Effector CD4-positive, alpha-beta T cell (primary cell): ENCODE results near the gene ZDHHC14.
"Not testable (repeated sequence)": the region's sequence is repeated elsewhere in the genome, so short reads cannot be mapped to it uniquely, and the experiment has no call there.

Experiments used
- DNase-seq: peaks from one replicate; pipeline ENCODE4 v3.0.0-alpha.2; 2020

The ZDHHC14 gene

GRCh38 chr6:157408427-157408826 is 27.4 kb downstream of the ZDHHC14 start:
- not testable (repeated sequence) for DNase-seq

GRCh38 chr6:157410045-157410444 is 29.1 kb downstream of the ZDHHC14 start:
- DNase-seq: no peak

- DNase-seq: no peak
These were observed 30.4 kb downstream of the ZDHHC14 start for GRCh38 chr6:157411368-157411767.

GRCh38 chr6:157412791-157413190 is 31.8 kb downstream of the ZDHHC14 start:
- no peak for DNase-seq

GRCh38 chr6:157420497-157420896 is 39.5 kb downstream of the ZDHHC14 start:
- DNase-seq: no peak

GRCh38 chr6:157424491-157425020 is 43.6 kb downstream of the ZDHHC14 start:
- DNase-seq: no peak

GRCh38 chr6:157427969-157428368 is 47.0 kb downstream of the ZDHHC14 start:
- no peak for DNase-seq

GRCh38 chr6:157428427-157429202 is 47.6 kb downstream of the ZDHHC14 start:
- DNase-seq: no peak

GRCh38 chr6:157429248-157429647 is 48.3 kb downstream of the ZDHHC14 start:
- DNase-seq: no peak

GRCh38 chr6:157430834-157431233 is 49.8 kb downstream of the ZDHHC14 start:
- DNase-seq: no peak

GRCh38 chr6:157432231-157432891 is 51.4 kb downstream of the ZDHHC14 start:
- DNase-seq: no peak

- DNase-seq: no peak
These were observed 51.9 kb downstream of the ZDHHC14 start for GRCh38 chr6:157432892-157433265.

- DNase-seq: no peak
These were observed 52.7 kb downstream of the ZDHHC14 start for GRCh38 chr6:157433678-157434081.

- no peak for DNase-seq
These were observed 53.5 kb downstream of the ZDHHC14 start for GRCh38 chr6:157434349-157435033.

GRCh38 chr6:157436219-157436943 is 55.4 kb downstream of the ZDHHC14 start:
- no peak for DNase-seq

GRCh38 chr6:157436944-157437336 is 56.0 kb downstream of the ZDHHC14 start:
- no peak for DNase-seq

- DNase-seq: no peak
These were observed 57.7 kb downstream of the ZDHHC14 start for GRCh38 chr6:157438611-157439111.

GRCh38 chr6:157440171-157440570 is 59.2 kb downstream of the ZDHHC14 start:
- DNase-seq: no peak

- no peak for DNase-seq
These were observed 61.3 kb downstream of the ZDHHC14 start for GRCh38 chr6:157442291-157442690.

- DNase-seq: no peak
These were observed 62.2 kb downstream of the ZDHHC14 start for GRCh38 chr6:157443066-157443800.

GRCh38 chr6:157445277-157446009 is 64.5 kb downstream of the ZDHHC14 start:
- no peak for DNase-seq
